ENCODE results near the gene SLC4A5. TPM values are rescaled to one million over a fixed set of nuclear protein-coding genes. Genes with fewer than 3 reads are reported as not detected.

SLC4A5 gene
- total RNA-seq, 2 donors from 2014 or later, result 6.2 to 65.9 TPM

GRCh38 chr2:74332550-74333174 lies 10.6 kb downstream of the SLC4A5 start:
- TF ChIP-seq POLR2AphosphoS5 (IDR thresholded peaks at IDR 0.05) (no peak), POLR2A (IDR thresholded peaks at IDR 0.05) (no peak), CTCF (IDR thresholded peaks at IDR 0.05) (no peak)
- no peaks in the 10 kb centered on the region for H3K4me1 ChIP-seq (replicated peaks)
- DNase-seq (ENCODE audit: low spot score), result no peak
- intact Hi-C loops (cut with DNase I), result loop anchor here (10.0 kb wide), 1 partner anchor 188 kb away; the partner anchor contains the start of gene BOLA3
- 89% methylated on average over 3 of the region's 3 CpGs for WGBS
- H3K9me3 ChIP-seq, result no peaks in the 10 kb centered on the region
- no peak overlapping the region for H3K27ac ChIP-seq
- H3K27me3 ChIP-seq (replicated peaks; ENCODE audit: insufficient read depth), result no peaks in the 10 kb centered on the region
- peaks cover 0 to 3% of the 10 kb centered on the region in 2 donors for H3K36me3 ChIP-seq
- H3K4me3 ChIP-seq, result no peak overlapping the region

- Histone ChIP-seq H3K4me3 (no peak overlapping the region), H3K27ac (no peak overlapping the region), H3K36me3 (peaks cover 0 to 3% of the 10 kb centered on the region in 2 donors), H3K27me3 (replicated peaks; ENCODE audit: insufficient read depth) (no peaks in the 10 kb centered on the region), H3K4me1 (replicated peaks) (no peaks in the 10 kb centered on the region), H3K9me3 (no peaks in the 10 kb centered on the region)
- DNase-seq (ENCODE audit: low spot score), result no peak
- TF ChIP-seq POLR2A (IDR thresholded peaks at IDR 0.05), result no peak
- TF ChIP-seq POLR2AphosphoS5 (IDR thresholded peaks at IDR 0.05), result no peak
- no peak for TF ChIP-seq CTCF (IDR thresholded peaks at IDR 0.05)
- 83% methylated on average over 2 of the region's 2 CpGs for WGBS
- intact Hi-C loops (cut with DNase I), result no loop called here
These were observed 14.6 kb downstream of the SLC4A5 start for GRCh38 chr2:74328573-74328972.

- intact Hi-C loops (cut with DNase I), result no loop called here
- H3K27ac ChIP-seq, result no peak overlapping the region
- no peaks in the 10 kb centered on the region for H3K4me1 ChIP-seq (replicated peaks)
- TF ChIP-seq POLR2AphosphoS5 (IDR thresholded peaks at IDR 0.05) (no peak), CTCF (IDR thresholded peaks at IDR 0.05) (no peak), POLR2A (IDR thresholded peaks at IDR 0.05) (no peak)
- H3K9me3 ChIP-seq, result no peaks in the 10 kb centered on the region
- H3K36me3 ChIP-seq, result peaks cover 0 to 3% of the 10 kb centered on the region in 2 donors
- no peak for DNase-seq (ENCODE audit: low spot score)
- H3K4me3 ChIP-seq, result no peak overlapping the region
- no peaks in the 10 kb centered on the region for H3K27me3 ChIP-seq (replicated peaks; ENCODE audit: insufficient read depth)
- WGBS, result 73% methylated on average over 2 of the region's 2 CpGs
These were observed 15.1 kb downstream of the SLC4A5 start for GRCh38 chr2:74328074-74328473.

- no peak overlapping the region for H3K27ac ChIP-seq
- TF ChIP-seq POLR2AphosphoS5 (IDR thresholded peaks at IDR 0.05), result no peak
- no peak for TF ChIP-seq POLR2A (IDR thresholded peaks at IDR 0.05)
- no peak for TF ChIP-seq CTCF (IDR thresholded peaks at IDR 0.05)
- H3K4me1 ChIP-seq (replicated peaks), result no peaks in the 10 kb centered on the region
- intact Hi-C loops (cut with DNase I), result no loop called here
- 89% methylated on average over 1 of the region's 1 CpG for WGBS
- no peaks in the 10 kb centered on the region for H3K27me3 ChIP-seq (replicated peaks; ENCODE audit: insufficient read depth)
- H3K36me3 ChIP-seq, result peaks cover 0 to 3% of the 10 kb centered on the region in 2 donors
- H3K4me3 ChIP-seq, result no peak overlapping the region
- DNase-seq (ENCODE audit: low spot score), result no peak
- no peaks in the 10 kb centered on the region for H3K9me3 ChIP-seq
These were observed 15.6 kb downstream of the SLC4A5 start for GRCh38 chr2:74327627-74328026.

- intact Hi-C loops (cut with DNase I), result no loop called here
- Histone ChIP-seq H3K27ac (no peak overlapping the region), H3K9me3 (no peaks in the 10 kb centered on the region), H3K27me3 (replicated peaks; ENCODE audit: insufficient read depth) (no peaks in the 10 kb centered on the region), H3K4me1 (replicated peaks) (no peaks in the 10 kb centered on the region), H3K36me3 (peaks cover 0 to 3% of the 10 kb centered on the region in 2 donors), H3K4me3 (no peak overlapping the region)
- TF ChIP-seq CTCF (IDR thresholded peaks at IDR 0.05) (no peak), POLR2AphosphoS5 (IDR thresholded peaks at IDR 0.05) (no peak), POLR2A (IDR thresholded peaks at IDR 0.05) (no peak)
- DNase-seq (ENCODE audit: low spot score), result no peak
- WGBS, result 82% methylated on average over 5 of the region's 5 CpGs
These were observed 16.0 kb downstream of the SLC4A5 start for GRCh38 chr2:74327199-74327598.

Data from prostate gland (tissue), 2 donors.